GM18499 (cell line): Measurements from ENCODE around the gene PCK1.
"Not testable (repeated sequence)": the region's sequence is repeated elsewhere in the genome, so short reads cannot be mapped to it uniquely, and the experiment has no call there.

ENCODE experiments used
- ATAC-seq: cut with Tn5 transposase; IDR thresholded peaks from one replicate; pipeline ENCODE4 v1.9.1; 2021; ENCODE audit warnings: moderate number of reproducible peaks; ENCODE audit not compliant: insufficient read depth, unreplicated experiment

The PCK1 gene

DNA sequence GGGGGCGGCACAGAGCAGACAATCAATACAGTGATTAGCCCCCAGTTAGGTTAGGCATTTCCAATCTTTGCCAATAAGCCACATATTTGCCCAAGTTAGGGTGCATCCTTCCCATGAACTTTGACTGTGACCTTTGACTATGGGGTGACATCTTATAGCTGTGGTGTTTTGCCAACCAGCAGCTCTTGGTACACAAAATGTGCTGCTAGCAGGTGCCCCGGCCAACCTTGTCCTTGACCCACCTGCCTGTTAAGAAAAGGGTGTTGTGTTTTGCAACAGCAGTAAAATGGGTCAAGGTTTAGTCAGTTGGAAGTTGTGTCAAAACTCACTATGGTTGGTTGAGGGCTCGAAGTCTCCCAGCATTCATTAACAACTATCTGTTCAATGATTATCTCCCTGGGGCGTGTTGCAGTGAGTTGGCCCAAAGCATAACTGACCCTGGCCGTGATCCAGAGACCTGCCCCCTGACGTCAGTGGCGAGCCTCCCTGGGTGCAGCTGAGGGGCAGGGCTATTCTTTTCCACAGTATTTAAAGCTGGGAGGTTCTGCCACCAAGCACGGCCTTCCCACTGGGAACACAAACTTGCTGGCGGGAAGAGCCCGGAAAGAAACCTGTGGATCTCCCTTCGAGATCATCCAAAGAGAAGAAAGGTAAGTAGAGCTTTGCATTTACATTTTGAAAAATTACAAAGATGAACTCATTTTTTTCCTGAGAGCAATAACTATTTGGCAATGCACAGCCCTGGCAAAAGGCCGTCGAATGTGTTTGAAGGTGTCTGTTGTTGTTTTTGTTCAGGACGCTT, at the start of gene PCK1:
Gene PCK1 (plus strand): TSS at position 557 of the 802 bp plus-strand sequence. CDS start 302 bp downstream, outside the sequence.
- ATAC-seq: no peak

DNA sequence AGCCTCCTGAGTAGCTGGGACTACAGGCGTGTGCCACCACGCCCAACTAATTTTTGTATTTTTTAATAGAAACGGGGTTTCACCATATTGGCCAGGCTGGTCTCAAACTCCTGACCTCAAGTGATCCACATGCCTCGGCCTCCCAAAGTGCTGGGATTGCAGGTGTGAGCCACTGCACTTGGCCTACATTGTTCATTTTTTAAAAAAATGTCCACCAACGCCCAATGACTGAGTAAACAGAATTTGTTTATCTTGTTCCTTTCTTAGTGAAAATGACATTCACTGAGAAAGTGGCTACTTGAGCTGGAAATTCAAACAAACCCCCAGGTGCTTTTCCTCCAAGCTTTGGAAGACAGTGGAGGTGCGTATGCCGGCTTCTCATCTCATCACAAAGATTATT, 49.2 kb upstream of the PCK1 start:
- ATAC-seq: not testable (repeated sequence)

DNA sequence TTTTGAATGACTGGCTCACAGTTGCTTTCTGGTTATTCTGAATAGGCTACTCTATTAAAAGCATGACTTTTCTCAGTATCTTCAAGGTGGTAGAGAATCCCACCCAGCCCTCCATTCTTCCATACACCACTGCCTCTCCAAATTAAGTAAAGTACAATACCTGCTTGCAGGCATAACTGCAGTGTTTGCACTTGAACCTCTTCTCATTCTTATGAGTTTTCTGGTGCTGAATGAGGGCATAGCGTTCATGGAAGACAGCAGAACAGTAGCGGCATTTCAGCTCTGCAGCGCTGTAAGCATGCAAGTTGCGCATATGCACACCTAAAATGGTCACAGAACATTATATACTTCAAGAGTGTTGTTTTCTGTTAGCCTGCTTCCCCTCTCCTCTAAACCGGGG, 48.5 kb upstream of the PCK1 start:
- ATAC-seq: no peak

DNA sequence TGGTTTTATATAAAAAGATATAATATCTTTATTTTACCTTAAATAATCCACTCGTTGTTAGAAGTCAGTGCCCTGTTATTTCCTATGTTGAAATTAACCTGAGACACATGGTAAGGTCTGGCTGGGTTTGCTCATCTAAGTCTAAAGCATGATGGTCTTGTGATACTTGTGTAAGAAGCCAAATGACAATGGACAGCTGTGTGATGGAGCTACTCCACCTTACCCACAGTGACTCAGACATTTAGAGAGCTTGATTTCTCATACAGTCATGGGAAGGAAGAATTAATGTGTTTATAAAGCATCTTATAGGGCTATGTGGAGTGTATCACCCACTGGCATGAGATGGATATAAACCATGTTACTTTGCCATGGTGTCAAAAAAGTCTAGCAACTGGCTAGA, 47.7 kb upstream of the PCK1 start:
- no peak for ATAC-seq

DNA sequence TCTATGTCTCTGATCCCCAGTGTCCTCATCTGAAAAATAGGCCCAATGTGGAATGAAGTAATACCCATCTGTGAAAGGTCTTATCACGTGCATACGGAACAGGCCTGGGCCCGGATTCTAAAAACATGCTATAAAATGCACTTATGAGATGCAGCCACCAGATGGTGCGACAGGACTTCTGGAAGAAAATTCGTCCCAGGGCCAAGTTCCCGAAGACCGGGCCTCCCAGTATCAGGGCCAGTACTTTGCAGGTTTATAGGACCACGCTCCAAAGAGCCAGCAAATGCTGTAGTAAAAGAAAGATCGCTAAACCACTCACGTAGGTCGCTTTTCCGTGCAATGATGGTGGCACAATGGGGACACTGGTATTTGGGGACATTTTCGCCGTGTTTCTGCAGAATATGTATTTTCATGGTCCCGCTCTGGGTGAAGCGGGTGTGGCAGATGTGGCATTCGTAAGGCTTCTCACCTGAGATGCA, 46.6 kb upstream of the PCK1 start:
- ATAC-seq: no peak

DNA sequence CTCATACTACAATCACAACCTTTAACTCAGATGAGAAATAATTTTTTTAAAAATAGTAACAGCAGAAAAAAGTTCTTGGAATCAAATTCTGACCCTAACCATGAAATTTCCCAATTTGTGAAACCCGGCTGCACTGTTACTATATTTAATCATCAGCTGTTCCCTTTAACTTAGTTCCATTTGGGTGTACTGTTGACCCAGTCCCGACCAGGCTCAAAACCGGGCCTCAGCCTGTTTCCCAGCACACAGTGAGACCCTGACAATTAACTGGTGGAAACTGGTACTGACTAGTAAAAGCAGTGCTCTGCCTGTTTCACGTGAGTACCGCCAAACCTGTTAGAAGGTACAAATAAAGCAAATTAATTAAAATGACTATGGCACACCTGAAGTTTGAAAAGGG, 43.0 kb upstream of the PCK1 start:
- ATAC-seq: no peak

DNA sequence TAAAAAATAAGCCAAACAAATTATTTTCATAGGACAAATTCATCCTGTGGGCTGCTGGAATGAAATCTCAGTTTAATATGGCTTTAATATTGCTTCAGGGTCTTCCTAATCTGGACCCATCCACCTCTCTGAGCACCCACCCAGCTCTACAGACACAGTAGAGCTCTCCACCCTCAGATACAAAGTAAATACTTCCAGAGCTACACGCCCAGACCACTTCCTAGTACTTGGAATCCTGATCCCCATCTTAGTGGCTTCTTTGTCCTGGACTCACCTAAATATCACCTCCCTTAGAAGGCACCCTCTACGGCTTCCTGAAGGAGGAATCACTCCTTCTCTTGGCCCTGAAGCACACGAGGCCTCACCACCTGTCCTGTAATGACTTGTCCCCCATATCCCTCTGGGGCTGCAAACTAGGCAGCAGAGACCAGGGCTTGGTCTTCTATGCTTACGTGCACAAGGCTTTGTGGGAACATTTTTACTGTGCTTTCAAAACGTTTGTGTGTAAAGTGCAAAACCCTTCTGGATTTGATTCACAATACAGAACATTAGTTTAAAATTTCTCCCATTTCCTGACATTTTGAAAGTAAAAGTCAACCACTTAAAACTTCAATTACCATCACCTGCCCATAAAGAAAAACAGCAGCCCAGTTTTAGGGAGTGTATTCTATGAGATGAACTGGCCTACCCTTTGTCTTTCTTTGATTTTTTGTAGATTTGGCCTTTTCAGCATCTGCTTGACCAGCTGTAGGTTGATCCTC, 38.4 kb upstream of the PCK1 start:
- ATAC-seq: no peak

DNA sequence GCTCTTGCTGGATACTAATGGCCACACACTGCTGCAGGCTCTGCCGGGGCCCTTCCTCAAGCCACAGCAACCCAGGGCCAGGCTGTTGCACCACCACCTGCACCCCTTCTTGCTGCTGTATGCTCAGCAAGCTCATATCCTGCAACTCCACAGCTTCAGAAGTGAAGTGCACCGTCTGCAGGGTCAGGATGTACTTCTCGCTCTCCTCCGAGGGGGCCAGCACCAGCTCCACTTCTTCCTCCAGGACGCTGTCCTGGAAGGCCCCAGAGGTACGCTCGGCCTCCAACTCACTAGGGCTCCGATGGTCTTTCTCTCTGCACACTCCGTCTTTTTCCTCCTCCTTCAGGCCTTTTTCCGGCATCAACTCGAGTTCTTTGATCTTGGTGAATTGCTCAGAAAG, 37.1 kb upstream of the PCK1 start:
- ATAC-seq: no peak

DNA sequence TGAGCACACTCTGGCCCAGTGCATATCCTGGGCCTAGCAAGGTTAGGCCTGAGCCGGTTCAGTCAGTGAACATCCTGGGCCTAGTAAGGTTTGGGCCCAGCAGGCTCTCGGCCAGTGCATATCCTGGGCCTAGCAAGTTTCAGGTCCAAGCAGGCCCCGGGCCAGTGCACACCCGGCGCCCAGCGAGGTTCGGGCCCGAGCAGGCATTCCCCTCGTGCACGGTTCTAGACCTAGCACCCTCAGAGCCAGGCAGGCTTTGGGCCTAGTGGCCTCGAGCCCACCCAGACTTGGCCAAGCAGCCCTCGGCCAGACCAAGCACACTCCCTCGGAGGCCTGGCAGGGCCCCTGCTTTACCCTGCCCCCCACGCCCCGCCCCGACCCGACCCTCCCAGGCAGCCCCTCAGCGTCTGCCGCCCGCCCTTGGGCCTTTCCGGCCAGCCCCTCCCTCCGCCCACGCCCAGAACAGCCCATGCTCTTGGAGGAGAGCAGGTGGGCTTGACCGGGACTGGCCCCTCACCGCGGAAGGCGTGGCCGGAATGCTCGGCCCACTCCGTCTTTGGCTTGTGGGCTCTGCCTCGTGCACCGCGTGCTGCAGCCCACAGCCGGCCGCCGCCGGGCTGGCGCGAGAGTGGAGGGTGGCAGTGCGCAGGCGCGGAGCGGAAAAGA, 36.3 kb upstream of the PCK1 start, which contains the start of gene CTCFL:
Gene CTCFL (minus strand): TSS at position 630 of the 666 bp plus-strand sequence. CDS start 935 bp downstream, outside the sequence.
- no peak for ATAC-seq

DNA sequence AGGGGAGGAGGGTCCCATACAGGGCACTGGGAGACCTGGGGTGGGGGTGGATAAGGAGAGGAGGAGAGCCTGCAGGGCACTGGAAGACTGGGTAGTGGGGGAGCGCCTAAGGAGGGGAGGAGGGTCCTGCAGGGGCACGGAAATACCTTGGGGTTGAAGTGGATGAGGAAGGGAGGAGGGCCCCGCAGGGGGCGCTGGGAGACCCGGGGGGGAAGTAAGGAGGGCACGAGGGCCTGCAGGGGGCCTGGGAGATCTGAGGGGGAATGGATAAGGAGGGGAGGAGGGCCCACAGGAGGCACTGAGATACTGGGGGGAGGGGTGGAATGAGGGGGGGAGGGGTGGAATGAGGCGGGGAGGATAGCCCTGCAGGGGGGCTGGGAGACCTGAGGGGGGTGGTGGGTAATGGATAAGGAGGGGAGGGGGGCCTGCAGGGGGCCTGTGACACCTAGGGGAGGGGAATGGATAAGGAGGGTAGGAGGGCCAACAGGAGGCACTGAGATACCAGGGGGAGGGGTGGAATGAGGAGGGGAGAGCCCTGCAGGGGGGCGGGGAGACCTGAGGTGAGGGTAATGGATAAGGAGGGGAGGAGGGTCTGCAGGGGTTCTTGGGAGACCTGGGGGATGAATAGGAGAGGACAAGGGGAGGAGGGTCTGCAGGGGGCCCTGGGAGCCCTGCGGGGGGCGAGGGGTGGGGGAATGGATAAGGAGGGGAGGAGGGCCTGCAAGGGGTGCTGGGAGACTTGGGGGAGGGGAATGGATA, 35.4 kb upstream of the PCK1 start:
- ATAC-seq: no peak

DNA sequence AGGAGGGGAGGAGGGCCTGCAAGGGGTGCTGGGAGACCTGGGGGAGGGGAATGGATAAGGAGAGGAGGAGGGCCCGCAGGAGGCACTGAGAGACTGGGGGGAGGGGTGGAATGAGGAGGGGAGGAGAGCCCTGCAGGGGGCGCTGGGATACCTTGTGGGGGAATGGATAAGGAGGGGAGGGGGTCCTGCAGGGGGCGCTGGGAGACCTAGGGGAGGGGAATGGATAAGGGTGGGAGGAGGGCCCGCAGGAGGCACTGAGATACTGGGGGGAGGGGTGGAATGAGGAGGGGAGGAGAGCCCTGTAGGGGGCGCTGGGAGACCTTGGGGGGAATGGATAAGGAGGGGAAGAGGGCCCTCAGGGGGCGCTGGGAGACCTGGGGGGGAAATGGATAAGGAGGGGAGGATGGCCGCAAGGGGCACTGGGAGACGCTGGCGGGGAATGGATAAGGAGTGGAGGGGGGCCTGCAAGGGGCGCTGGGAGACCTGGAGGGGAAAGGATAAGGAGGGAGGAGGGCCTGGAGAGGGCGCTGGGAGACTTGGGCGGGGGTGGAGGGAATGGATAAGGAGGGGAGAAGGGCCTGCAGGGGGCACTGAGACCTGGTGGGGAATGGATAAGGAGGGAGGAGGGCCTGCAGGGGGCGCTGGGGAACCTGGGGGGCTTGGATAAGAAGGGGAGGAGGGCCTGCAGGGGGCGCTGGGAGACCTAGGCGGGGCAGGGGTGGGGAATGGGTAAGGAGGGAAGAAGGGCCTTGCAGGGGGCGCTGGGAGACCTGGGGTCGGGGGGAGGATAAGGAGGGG, 34.6 kb upstream of the PCK1 start:
- no peak for ATAC-seq

DNA sequence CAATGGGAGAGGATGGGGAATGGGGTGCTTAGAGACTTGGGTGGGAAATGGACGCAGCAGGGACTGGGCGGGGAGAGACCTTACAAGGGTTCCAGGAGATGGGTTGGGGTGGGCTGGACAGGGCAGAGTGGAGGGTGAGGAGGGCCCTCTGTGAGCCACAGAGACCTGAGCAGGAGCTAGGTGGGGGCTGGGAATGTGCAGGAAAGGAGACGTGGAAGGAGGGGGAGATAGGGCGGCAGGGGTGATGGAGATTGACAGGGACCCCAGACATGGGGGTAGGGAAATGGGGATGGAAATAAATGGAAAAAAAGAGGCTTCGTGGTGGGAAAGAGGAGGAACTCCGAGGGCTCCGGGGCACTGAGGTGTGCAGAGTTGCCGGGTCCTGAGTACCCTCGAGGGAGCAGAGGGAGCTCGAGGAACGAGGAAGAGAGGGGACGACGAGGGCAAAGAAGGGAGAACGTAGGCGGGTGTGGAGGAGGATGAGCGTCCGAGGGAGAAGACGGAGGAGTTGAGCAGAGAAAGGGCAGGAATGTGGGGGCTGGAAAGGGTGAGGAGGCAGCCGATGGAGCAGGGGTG, 33.9 kb upstream of the PCK1 start:
- ATAC-seq: no peak

DNA sequence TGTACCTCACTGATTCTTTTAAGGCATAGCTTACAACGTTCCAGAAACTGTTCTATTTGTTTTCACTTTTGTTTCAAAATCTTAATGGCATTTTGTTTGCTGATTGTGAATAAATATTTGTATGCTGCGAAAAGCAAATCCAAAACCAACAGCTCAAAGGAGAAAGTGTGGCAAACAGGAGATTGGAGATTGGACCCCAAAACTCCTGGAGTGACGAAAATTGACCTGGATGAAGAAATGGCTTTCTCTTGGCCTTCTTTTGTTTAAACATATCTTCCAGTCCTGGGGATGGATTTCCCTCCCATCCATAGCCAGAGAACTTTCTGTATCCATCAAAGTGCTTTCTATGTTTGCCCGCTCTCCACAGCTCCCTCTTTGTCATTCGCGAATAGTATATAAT, 33.2 kb upstream of the PCK1 start:
- ATAC-seq: no peak

DNA sequence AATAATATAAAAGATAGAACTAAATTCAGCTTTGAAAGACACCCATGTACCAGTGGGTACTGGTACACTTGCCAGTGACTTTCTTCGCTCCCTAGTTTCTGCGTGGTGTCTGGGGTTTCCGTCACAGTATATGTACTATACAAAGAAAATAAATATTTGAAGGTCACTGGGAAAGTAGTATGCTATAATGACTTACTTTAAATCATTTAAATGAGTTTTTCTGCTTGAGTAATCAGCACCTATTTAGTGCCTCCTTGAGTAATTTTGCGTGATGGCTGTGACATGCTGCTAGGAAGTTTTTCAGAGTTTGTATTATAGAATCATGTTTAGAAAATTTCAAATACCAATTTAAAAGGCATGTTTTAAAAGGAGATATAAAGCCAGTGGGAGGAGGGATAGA, 32.8 kb upstream of the PCK1 start:
- no peak for ATAC-seq

DNA sequence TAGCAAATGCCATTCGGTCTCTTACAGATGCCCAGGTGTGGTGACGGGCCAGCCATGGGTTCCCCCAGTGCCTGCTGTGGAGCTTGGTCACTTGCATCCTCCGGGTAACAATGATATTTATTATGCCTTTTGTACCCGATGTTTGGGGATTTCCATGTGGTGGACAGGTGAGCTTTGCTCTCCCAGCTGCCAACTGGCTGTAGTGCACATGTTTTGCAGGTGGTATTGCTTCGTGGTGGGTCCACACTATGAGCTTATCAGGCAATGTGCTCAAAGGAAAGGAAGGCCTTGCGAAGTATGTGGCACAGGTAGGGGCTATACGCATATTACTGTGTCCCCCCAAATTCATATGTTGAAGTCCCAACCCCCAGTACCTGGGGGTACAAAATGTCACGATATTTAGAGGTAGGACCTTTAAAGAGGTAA, 31.7 kb upstream of the PCK1 start:
- no peak for ATAC-seq

DNA sequence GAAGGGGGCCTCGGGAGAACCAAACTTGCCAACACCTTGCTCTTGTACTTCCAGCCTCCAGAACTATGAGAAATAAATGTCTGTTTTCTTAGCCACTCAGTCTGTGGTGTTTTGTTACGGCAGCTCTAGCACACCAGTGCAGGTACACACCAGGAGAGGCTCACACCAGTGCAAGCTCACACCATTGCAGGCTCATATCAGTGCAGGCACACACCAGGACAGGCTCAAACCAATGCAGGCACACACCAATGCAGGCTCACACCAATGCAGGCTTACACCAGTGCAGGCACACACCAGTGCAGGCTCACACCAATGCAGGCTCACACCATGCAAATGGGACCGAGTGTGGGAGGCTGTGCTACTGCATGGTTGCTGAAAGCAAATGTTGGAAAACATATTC, 31.1 kb upstream of the PCK1 start:
- ATAC-seq: no peak

DNA sequence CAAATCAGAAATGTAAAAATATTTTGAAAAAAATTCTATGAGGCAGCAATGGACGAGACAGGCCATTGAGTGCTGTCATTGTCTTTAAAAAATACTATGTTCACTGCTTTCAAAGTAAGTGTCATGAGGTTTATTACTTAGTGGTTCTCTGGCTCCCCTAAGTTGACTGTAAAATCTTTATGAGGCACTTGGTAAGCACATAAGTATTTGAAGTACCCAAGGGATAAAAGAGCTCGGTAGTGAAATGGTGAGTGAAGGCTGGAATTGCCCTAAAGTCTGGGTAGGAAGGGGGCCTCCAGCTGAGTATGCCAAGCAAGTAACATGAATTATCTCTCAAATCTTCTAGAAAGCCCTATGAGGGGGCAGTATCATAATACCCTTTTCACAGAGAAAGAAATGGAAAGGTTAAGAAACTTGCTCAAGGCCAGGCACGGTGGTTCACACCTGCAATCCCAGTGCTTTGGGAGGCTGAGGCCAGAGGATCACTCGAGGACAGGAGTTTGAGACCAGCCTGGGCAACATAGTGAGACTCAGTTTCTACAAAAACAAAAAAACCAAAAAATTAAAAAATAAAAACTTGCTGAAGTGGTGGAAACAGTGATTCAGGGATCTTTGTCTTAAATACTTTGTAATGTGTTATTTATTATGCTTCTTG, 30.5 kb upstream of the PCK1 start:
- ATAC-seq: no peak

DNA sequence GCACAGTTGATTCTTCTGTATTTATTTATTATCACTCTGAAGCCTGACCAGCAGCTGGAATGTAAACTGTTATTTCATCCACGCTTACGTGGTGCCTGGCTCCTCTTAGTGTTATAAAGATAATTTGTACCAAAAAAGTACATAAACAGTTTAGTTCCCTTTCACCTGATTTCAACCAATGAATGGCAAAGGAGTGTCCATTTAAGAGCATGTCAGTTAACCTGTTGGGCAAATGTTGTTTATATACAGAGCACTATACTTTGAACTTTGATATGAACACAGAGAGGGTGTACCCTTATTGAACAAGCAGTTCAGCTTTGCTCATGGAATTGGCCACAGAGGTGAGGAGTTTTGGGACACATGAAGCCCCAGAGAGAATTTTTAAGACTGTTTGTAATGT, 28.8 kb upstream of the PCK1 start:
- no peak for ATAC-seq

DNA sequence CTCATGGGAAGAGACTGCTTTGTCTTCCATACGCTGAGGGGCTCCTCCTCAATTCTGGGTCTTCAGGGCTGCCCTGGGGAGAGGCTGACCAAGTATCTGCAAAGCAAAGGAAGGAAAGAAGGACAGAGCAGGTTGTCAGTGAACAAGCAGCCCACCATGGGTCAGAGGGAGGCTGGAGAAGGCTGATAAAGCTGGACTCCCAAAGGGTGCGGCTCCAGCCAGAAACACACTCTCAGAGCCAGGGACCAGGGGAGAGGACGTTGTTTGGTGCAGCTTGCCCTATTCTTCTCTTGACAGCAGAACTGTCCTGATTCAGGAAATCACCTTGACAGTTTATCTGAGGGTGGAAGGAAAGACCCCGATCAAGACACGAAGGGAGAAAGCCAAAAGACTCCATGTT, 25.6 kb upstream of the PCK1 start:
- no peak for ATAC-seq
